H7 (cell line): Measurements from ENCODE around the gene LMO1. TPM values are rescaled to one million over a fixed set of nuclear protein-coding genes. Genes with fewer than 3 reads are reported as not detected.
A peak's percentile ranks its signal among the peaks of the same experiment; 100 is the strongest.

Experiments used
- DNase-seq: peaks from one replicate; pipeline ENCODE4 v3.0.0; 2012
- H3K27me3 ChIP-seq: 2 replicates; pipeline ENCODE4 v1.6.0; 2011; ENCODE audit warnings: mild to moderate bottlenecking, low read length; ENCODE audit not compliant: control insufficient read depth, insufficient read depth
- H3K36me3 ChIP-seq: replicated peaks from 2 replicates; pipeline ENCODE4 v1.5.1; 2011; ENCODE audit warnings: low read length; ENCODE audit not compliant: control insufficient read depth, insufficient read depth
- H3K4me3 ChIP-seq: 2 replicates; pipeline ENCODE4 v1.5.1; 2011; ENCODE audit warnings: low read depth, mild to moderate bottlenecking, control low read depth, low read length, moderate library complexity; ENCODE audit not compliant: insufficient read depth
- total RNA-seq: library from RNA; depleted of rRNA; stranded (reverse); fragments of >200 nt; shearing (Covaris generic); gene quantifications from 2 replicates; pipeline ENCODE4 v1.2.3, GENCODE V29; 2014; rRNA removed

Gene LMO1
- total RNA-seq: 0.22 and 0.94 TPM in 2 replicates

GRCh38 chr11:8263769-8264410 lies at the start of gene LMO1:
TSS of gene LMO1 (minus strand) at chr11:8263878. CDS start at chr11:8263362, 516 bp downstream.
- H3K4me3 ChIP-seq: peak within 1 kb of the TSS; percentile 48
- peak; percentile 96 for DNase-seq
- peaks cover 83% of the 10 kb centered on the region for H3K27me3 ChIP-seq
- no peaks in the 10 kb centered on the region for H3K36me3 ChIP-seq

GRCh38 chr11:8312986-8313385 lies 49.3 kb upstream of the LMO1 start:
- Histone ChIP-seq H3K4me3 (no peak overlapping the region), H3K36me3 (no peaks in the 10 kb centered on the region), H3K27me3 (no peaks in the 10 kb centered on the region)
- DNase-seq: peak; percentile 56

GRCh38 chr11:8311366-8311765 lies 47.7 kb upstream of the LMO1 start:
- no peaks in the 10 kb centered on the region for H3K36me3 ChIP-seq
- no peaks in the 10 kb centered on the region for H3K27me3 ChIP-seq
- DNase-seq: no peak
- H3K4me3 ChIP-seq: no peak overlapping the region

- no peaks in the 10 kb centered on the region for H3K27me3 ChIP-seq
- H3K4me3 ChIP-seq: no peak overlapping the region
- peak; percentile 72 for DNase-seq
- no peaks in the 10 kb centered on the region for H3K36me3 ChIP-seq
Measured at GRCh38 chr11:8310743-8311298, 47.1 kb upstream of the LMO1 start.

- Histone ChIP-seq H3K27me3 (no peaks in the 10 kb centered on the region), H3K4me3 (no peak overlapping the region), H3K36me3 (no peaks in the 10 kb centered on the region)
- no peak for DNase-seq
Measured at GRCh38 chr11:8309862-8310261, 46.2 kb upstream of the LMO1 start.

- no peaks in the 10 kb centered on the region for H3K36me3 ChIP-seq
- no peak for DNase-seq
- H3K27me3 ChIP-seq: no peaks in the 10 kb centered on the region
- H3K4me3 ChIP-seq: no peak overlapping the region
Measured at GRCh38 chr11:8309311-8309710, 45.6 kb upstream of the LMO1 start.

- H3K36me3 ChIP-seq: no peaks in the 10 kb centered on the region
- H3K4me3 ChIP-seq: no peak overlapping the region
- DNase-seq: no peak
- no peaks in the 10 kb centered on the region for H3K27me3 ChIP-seq
Measured at GRCh38 chr11:8307601-8308000, 43.9 kb upstream of the LMO1 start.

- no peaks in the 10 kb centered on the region for H3K36me3 ChIP-seq
- DNase-seq: no peak
- no peak overlapping the region for H3K4me3 ChIP-seq
- H3K27me3 ChIP-seq: no peaks in the 10 kb centered on the region
Measured at GRCh38 chr11:8301622-8302021, 37.9 kb upstream of the LMO1 start.

GRCh38 chr11:8298801-8299786 lies 35.4 kb upstream of the LMO1 start:
- no peak for DNase-seq
- no peaks in the 10 kb centered on the region for H3K36me3 ChIP-seq
- no peaks in the 10 kb centered on the region for H3K27me3 ChIP-seq
- H3K4me3 ChIP-seq: no peak overlapping the region

GRCh38 chr11:8297781-8298440 lies 34.2 kb upstream of the LMO1 start:
- H3K36me3 ChIP-seq: no peaks in the 10 kb centered on the region
- DNase-seq: no peak
- H3K4me3 ChIP-seq: no peak overlapping the region
- no peaks in the 10 kb centered on the region for H3K27me3 ChIP-seq

GRCh38 chr11:8296872-8297271 lies 33.2 kb upstream of the LMO1 start:
- no peaks in the 10 kb centered on the region for H3K27me3 ChIP-seq
- no peaks in the 10 kb centered on the region for H3K36me3 ChIP-seq
- H3K4me3 ChIP-seq: no peak overlapping the region
- no peak for DNase-seq

GRCh38 chr11:8296038-8296649 lies 32.5 kb upstream of the LMO1 start:
- Histone ChIP-seq H3K27me3 (no peaks in the 10 kb centered on the region), H3K4me3 (no peak overlapping the region), H3K36me3 (no peaks in the 10 kb centered on the region)
- no peak for DNase-seq

- H3K4me3 ChIP-seq: no peak overlapping the region
- H3K27me3 ChIP-seq: no peaks in the 10 kb centered on the region
- H3K36me3 ChIP-seq: no peaks in the 10 kb centered on the region
- peak; percentile 11 for DNase-seq
Measured at GRCh38 chr11:8294251-8294935, 30.7 kb upstream of the LMO1 start.

GRCh38 chr11:8293171-8293570 lies 29.5 kb upstream of the LMO1 start:
- no peaks in the 10 kb centered on the region for H3K27me3 ChIP-seq
- H3K36me3 ChIP-seq: no peaks in the 10 kb centered on the region
- no peak overlapping the region for H3K4me3 ChIP-seq
- DNase-seq: peak; percentile 15
